GM12878 (cell line): ENCODE data around the gene PRR11. TPM values are rescaled to one million over a fixed set of nuclear protein-coding genes. Genes with fewer than 3 reads are reported as not detected.

Source experiments
- ASH2L ChIP-seq: fragments of 300-600, 200-600 bp; sonication (generic); IDR thresholded peaks from 2 replicates; pipeline ENCODE4 v1.6.1; 2017; ENCODE audit warnings: low read depth, mild to moderate bottlenecking, borderline replicate concordance
- DPF2 ChIP-seq: fragments of 450-650 bp; IDR thresholded peaks from 2 replicates; pipeline ENCODE4 v1.6.1; 2017; ENCODE audit warnings: mild to moderate bottlenecking
- E4F1 ChIP-seq: fragments of 450-650 bp; IDR thresholded peaks from 2 replicates; pipeline ENCODE4 v1.6.1; 2018; ENCODE audit warnings: borderline replicate concordance, mild to moderate bottlenecking; ENCODE audit not compliant: partially characterized antibody
- ELK1 ChIP-seq: IDR thresholded peaks from 2 replicates; pipeline ENCODE4 v1.6.1; 2012; ENCODE audit warnings: low read depth, low read length, improper control_type of control experiment
- IRF3 ChIP-seq: fragments of 450-650 bp; IDR thresholded peaks from 2 replicates; pipeline ENCODE4 v1.6.1; 2014; ENCODE audit warnings: mild to moderate bottlenecking
- IRF5 ChIP-seq: fragments of 450-650 bp; IDR thresholded peaks from 2 replicates; pipeline ENCODE4 v1.6.1; 2017; ENCODE audit warnings: borderline replicate concordance
- NFYB ChIP-seq: IDR thresholded peaks from 2 replicates; pipeline ENCODE4 v1.6.1; 2011; ENCODE audit warnings: low read depth, mild to moderate bottlenecking, low read length, improper control_type of control experiment, moderate library complexity; ENCODE audit not compliant: insufficient read depth
- NKRF ChIP-seq: fragments of 450-650 bp; conservative IDR thresholded peaks from 2 replicates; pipeline ENCODE4 v1.6.1; 2017; ENCODE audit warnings: mild to moderate bottlenecking, moderate library complexity
- RCOR1 ChIP-seq: conservative IDR thresholded peaks from 2 replicates; pipeline ENCODE4 v1.6.1; 2012; ENCODE audit warnings: low read depth, low read length, improper control_type of control experiment
- RUNX3 ChIP-seq: IDR thresholded peaks from 2 replicates; pipeline ENCODE4 v1.6.1; 2012; ENCODE audit warnings: low read length, inconsistent platforms
- SIN3A ChIP-seq: IDR thresholded peaks from 2 replicates; pipeline ENCODE4 v1.6.1; 2012; ENCODE audit warnings: low read depth, low read length, improper control_type of control experiment
- SKIL ChIP-seq: fragments of 450-650 bp; IDR thresholded peaks from 2 replicates; pipeline ENCODE4 v1.6.1; 2017; ENCODE audit warnings: mild to moderate bottlenecking, low read depth, inconsistent platforms; ENCODE audit not compliant: poor library complexity, severe bottlenecking
- SPI1 ChIP-seq: IDR thresholded peaks from 2 replicates; pipeline ENCODE4 v1.6.1; 2011; ENCODE audit warnings: low read depth, mild to moderate bottlenecking, low read length, moderate library complexity, borderline replicate concordance; ENCODE audit not compliant: insufficient read depth
- SUPT20H ChIP-seq: IDR thresholded peaks from 2 replicates; pipeline ENCODE4 v1.6.1; 2011; ENCODE audit warnings: low read depth, mild to moderate bottlenecking, low read length, moderate library complexity, borderline replicate concordance; ENCODE audit not compliant: control insufficient read depth
- USF2 ChIP-seq: IDR thresholded peaks from 2 replicates; pipeline ENCODE4 v1.6.1; 2011; ENCODE audit warnings: low read depth, low read length, improper control_type of control experiment, borderline replicate concordance
- ZBED1 ChIP-seq: IDR thresholded peaks from 2 replicates; pipeline ENCODE4 v1.6.1; 2016; ENCODE audit warnings: borderline replicate concordance
- polyA plus RNA-seq, 11 experiments: library from polyadenylated mRNA; depleted of rRNA in 4 of 11; unstranded in 6 of 11; stranded (reverse) in 5 of 11; fragments of >200 nt; fragmentation: Nextera tagmentation in 4 of 11; fragmentation: Illumina TruSeq in 1 of 11; extraction: Ambion mirVana in 4 of 11; extraction: Trizol in 1 of 11; gene quantifications; 1 replicate in 1 of 11; 2 replicates in 10 of 11; pipeline versions ENCODE4 v1.2.1 to v1.2.3, GENCODE V29; 2011 to 2016; ENCODE audit warnings: inconsistent platforms in 2 of 11, missing spikeins in 2 of 11, low read depth in 1 of 11
- total RNA-seq, 4 experiments: library from RNA; depleted of rRNA in 3 of 4; stranded (reverse); fragments of >200 nt in 3 of 4; fragmentation: Illumina TruSeq in 1 of 4; extraction: Trizol in 1 of 4; gene quantifications; 2 replicates each; pipeline versions ENCODE4 v1.2.1 to v1.2.3, GENCODE V29; 2013 to 2021

Gene PRR11
- total and polyA plus RNA-seq, 10 of the 15 experiments (the other 5 are each of a cell fraction or from before 2014, with no cell fraction given), result 20.8 to 97.0 (median 48.3) TPM

- TF ChIP-seq NKRF (peak; percentile 99), RUNX3 (no peak; the same call in none of the 2 replicates), E4F1 (no peak), SIN3A (peak; percentile 99), SKIL (no peak), ASH2L (no peak; the same call in 1 of the 2 replicates), RCOR1 (0 out of 2 replicates have a peak, but pooled peaks have one; percentile 51), DPF2 (no peak; the same call in none of the 2 replicates), IRF3 (no peak), ELK1 (0 out of 2 replicates have a peak, but pooled peaks have one; percentile 57), SUPT20H (no peak), USF2 (peak; percentile 88), ZBED1 (no peak), IRF5 (peak; percentile 46; the same call in 1 of the 2 replicates), NFYB (no peak; the same call in 1 of the 2 replicates), SPI1 (no peak)
Observed at GRCh38 chr17:59106463-59107305, 48.9 kb upstream of the PRR11 start, which contains the start of gene TRIM37 (continued).
